HG02759 (cell line): ENCODE data around the gene KLHDC4.

ENCODE experiments used
- ATAC-seq: cut with Tn5 transposase; IDR thresholded peaks from one replicate; pipeline ENCODE4 v1.9.1; 2021; ENCODE audit warnings: mild to moderate bottlenecking, moderate library complexity; ENCODE audit not compliant: unreplicated experiment

The KLHDC4 gene

DNA sequence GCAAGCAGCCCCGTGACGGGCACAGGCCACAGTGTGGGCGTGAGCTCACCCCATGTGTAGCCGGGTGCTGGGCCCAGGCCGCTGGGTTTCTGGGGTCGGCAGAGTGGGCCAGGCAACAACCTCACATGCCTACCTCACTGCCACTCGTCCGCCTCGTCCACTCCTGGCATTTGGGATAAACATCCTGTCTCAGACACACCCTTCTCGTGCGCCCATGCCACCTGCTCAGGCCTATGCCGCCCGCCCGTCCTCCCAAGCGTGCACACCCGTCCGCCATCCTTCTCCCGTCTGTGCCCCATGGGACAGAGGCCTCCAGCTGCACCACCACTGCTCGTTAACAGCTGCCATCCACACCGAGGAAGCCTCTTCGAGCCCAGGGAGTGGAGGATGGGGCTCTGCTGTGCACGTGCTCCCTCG is 64.3 kb downstream of the KLHDC4 start:
- ATAC-seq = no peak

DNA sequence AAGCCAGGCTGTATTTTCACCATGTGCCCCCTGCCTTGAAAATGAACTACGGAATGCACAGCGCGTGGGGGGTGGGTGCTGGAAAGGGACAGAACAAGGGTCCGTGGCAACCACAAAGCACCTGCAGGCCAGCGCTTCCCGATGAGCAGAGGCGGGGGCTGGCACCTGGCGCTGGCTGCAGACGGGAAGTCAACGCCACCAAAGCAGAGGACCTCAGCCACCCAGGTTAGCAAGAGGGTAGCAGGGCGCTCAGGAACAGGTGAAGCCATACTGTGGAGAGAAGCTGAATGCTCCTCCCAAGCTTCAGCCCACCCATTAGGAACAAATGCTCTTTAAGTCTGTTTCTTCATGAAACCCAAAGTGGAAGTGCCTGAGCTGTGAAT is 64.7 kb downstream of the KLHDC4 start:
- no peak for ATAC-seq

DNA sequence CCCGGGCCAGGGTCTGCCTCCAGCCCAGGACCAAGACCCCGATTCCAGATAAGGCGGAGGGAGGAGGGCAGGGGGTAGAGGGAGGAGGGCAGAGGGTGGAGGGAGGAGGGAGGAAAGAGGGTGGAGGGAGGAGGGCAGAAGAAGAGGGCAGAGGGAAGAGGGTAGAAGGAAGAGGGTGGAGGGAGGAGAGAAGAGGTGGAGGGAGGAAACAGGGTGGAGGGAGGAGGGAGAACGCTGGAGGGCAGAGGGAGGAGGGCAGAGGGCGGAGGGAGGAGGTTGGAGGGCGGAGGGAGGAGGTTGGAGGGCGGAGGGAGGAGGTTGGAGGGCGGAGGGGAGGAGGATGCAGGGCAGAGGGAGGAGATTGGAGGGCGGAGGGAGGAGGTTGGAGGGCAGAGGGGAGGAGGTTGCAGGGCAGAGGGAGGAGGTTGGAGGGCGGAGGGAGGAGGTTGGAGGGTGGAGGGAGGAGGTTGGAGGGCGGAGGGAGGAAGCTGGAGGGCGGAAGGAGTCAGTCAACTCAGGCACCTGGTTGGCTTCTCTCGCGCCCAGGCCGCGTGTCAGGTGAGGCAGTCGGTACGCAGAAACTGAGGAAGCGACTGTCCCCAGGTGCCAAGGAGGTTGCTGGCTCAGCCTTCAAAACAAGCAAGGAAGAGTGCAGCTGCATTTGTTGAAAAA is 65.2 kb downstream of the KLHDC4 start:
- ATAC-seq = no peak

DNA sequence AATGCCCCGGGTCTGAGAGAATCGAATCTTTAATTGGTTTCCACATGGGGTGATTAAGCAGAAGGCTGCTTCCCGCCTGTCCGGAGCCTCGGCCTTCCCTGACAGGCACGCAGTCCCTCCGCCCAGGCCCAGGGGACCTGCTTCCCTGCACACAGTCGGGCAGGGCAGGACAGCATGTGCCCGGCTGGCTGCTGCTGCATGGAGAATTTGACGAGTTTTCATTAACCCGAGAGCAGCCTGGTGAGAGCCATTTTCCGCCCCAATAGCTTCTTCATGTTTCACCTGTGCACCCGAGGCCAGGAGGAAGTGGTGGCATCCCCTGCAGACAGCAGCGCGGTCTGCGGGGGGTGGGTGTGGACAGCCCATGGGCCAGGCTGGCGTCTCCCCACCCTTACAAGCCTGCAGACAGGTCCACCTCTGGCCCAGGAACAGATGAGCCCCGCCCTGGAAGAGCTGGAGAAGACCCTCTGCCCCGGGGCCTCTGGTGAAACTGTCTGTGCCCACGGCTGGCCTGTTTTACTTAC is 67.0 kb downstream of the KLHDC4 start:
- no peak for ATAC-seq

DNA sequence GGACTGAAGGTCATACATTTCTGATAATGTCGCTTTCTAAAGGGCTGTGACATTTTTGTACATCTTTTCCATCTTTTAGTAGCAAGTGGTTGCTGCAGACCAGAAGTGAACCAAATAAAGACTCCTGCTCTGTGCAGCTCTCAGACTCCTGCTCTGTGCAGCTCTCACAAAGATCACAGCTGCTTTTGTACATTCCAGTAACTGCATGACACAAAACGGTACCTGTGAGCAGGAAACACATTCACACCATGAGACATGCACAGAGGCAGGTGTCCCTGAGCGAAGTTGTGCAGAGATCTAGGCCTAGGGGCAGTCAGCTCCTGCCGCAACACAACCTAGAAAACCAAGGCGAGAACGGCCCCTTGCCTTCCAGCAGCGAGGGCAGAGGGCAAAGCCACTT is 67.5 kb downstream of the KLHDC4 start:
- peak; percentile 39 for ATAC-seq

DNA sequence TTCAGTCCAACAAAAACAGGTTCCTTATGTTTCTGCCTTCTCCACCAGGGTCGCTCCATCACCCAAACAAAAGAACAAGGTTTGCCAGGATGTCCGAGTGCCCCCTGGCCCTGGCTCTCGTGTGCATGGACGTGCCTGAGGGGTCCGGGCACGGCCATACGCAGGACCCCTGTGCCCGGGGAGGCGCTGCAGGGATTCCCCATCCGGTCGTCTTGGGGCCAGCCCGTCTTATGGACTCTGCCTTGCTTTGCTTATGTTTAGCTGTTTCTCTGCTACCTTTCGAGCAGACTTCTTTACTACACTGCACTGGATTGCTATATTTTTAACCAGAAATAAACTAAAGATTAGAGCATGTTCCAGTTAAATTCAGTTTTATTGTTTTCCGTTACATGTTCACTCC is 68.0 kb downstream of the KLHDC4 start:
- ATAC-seq = no peak

DNA sequence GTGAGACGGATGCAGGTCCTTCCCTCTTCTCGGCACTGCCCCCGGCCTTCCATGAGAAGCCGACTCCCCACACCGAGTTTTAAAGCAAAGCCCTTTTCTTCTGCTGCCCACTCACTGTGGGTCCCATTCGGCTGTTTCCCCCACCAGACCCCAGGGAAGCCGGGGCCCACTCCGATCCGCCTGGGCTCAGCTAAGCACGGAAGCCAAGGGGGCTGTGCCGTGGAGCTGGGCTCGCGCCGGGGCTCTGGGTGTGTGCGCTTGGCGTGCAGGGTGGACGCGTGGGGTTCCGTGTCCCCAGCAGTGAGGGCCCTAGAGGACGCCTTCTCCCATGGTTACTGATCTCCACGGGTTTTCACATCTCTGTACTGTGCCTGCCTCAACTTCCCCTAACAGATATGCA is 68.5 kb downstream of the KLHDC4 start:
- no peak for ATAC-seq

DNA sequence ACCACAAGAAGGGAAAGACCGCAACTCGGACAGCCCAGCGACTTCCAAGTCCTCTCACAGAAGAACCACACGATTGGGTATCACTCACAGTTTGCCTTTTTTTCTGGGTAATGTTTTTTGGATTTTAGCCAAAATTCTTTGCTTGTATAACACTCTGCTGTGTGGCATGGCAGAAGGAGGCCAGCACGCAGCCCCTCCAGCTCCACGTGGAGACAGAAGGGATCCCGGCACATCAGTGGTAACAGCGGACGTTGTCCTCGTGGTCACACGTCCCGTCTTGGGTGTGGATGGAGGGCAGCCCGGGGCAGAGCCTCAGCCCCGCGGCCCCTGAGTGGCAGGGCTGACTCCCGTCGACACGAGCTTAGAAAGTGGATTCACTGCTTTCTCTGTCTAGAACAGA is 69.1 kb downstream of the KLHDC4 start:
- ATAC-seq = no peak

DNA sequence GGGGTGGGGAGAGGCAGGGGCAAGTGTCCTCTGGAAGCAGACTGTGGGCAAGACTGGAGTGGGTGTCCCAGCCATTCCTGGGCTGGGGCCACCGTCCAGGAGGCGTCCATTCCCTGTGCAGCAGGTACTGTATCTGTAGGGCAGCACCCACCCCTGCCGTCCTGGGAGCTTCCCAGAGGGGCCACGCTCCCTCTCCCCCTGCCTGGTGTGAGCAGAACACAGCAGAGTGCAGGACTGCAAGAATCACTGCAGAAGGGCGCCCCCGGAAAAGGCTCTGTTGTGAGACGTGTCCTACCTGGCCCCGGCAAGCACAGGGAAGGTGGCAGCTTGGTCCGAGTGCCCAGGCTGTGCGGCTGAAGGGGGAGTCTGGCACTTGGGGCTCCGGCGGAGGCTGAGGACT is 70.3 kb downstream of the KLHDC4 start:
- no peak for ATAC-seq

DNA sequence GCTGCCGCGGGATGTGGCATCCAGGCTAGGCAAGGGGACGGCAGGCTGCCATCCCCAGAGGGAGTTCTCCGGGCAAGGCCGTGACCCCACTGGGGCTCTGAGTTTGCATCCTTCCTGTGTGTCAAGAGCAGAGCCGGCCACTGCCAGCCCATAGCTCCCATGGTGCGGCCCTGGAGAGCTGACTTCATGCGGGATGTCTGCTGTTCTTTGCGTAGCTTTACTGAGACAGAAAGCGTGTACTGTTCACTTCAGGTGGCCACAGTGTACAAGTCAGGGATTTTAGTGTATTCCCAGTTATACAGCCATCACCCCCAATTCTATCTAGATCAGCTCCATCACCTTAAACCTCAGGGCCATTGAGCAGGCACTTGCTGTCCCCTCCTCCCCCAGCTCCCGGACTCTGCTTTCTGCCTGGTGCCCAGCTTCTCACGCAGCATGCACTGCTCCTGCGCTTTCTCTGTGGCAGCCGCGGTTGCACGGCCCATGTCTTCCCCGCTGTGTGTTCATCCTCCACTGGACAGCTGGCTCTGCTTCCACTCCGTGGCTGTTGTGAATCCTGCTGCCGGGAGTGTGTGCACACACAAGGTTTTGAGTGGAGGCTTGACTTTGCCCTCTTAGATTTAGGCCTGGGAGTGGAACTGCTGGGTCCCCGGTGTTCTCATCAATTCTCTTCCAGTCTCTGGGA is 71.2 kb downstream of the KLHDC4 start:
- ATAC-seq = no peak

DNA sequence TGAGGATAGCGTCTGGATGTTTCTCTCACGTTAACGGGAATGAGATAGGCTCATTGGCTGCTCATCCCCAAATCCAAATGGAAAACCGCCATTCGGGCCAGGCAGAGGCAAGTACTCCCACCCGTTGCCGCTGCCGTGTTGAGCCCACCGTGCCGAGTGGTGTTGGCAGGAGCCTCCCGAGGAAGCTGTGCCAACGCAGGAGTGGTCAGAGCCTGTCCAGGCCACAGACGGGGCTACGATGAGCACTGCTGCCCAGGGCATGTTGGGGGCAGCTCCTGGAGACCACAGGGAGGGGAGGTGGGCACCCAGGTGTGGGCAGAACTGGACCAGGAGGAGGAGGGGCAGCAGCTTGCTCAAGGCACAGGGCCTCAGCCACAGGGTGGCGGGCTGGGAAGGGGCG is 72.0 kb downstream of the KLHDC4 start:
- no peak for ATAC-seq

DNA sequence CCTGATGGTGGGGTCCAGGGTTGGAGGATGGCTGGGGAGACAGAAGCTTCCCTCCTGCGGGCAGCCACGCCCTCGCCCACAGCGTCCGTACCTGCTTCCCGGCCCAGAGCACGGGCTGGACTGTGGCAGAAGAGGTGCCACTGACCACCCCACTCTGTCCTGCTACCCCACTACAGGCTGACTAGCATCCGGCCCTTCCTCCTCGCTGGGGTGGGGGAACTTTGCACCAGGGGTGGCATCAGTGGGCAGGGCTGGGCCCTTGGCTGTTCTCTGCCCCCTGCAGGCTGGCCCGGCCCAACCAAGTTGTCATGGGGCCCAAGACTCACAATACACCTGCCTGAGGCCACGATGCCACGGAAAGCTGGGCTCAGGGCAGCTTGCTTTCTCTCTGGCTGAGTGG is 73.0 kb downstream of the KLHDC4 start:
- no peak for ATAC-seq

DNA sequence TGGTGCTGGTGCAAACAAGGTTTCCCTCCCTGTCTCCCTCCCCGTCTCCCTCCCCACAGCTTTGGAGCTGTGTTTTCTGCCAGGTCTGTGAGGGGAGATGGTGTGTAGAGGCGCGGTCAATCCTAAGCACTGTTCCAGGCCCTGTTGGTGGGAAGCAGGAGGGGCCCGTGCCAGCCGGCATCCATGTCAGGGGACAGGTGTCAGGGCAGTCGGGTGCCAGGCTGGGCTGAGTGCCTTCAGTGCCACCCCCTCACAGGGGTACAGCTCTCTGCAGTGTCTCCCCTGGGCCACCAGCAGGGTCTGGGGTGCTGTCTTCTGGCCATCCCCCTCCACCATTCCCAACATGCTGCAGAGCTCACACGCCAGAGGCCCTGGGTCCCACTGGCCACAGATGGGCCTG is 73.6 kb downstream of the KLHDC4 start:
- no peak for ATAC-seq

DNA sequence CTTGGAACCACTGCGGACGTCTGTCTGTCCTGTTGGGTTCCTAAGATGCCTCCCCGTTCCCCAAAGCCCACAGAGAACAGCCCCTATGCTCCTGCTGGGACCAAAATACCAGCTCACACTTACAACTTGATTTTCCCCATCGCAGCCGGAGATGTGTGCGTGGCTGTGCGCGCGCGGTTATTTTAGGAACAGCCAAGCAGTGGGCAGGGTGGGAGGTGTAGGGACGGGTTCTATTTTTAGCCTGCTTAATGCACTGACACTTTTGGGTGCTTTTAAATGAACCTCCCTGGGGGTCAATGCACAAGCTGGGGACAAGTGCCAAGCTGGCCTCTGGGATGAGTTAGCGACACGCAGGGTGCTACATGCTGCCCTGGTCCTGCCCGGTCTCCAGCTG is 74.1 kb downstream of the KLHDC4 start:
- no peak for ATAC-seq

DNA sequence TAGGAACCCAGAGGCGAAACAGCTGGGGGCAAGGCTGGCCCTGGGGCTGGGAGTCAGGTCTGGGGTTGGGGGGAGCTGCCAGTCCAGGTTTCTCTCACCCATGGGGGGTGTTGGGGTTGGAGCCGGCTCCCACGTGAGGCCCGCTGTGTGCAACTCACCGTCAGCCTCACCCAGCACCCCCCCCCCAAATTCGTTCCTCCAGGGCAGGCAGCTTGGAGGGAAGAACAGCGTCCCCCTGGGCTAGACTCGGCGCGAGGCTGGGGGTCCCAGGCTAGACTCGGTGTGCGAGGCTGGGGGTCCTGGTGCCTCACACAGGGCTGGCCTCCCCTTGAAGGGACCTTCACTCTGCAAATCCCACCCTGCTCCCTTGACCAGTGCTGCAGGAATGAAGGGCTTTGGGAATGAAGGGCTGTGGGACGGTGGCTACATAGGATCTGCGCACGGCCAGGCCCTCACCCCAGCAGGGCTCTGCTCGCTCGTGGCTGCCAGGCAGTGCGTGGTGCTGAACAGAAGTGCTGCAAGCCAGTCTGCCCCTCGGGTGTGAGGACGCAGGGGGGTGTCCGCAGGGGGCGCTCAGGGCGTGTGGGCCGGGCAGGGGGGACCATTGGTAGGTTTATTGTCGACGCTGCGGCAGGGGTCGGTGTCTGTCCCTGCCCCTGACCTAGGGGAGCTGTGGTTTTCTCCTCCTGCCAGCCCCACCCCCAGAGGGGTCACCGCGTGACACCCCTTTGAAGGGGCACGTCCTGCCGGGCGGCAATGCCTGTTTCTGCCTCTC is 74.7 kb downstream of the KLHDC4 start:
- ATAC-seq = no peak

DNA sequence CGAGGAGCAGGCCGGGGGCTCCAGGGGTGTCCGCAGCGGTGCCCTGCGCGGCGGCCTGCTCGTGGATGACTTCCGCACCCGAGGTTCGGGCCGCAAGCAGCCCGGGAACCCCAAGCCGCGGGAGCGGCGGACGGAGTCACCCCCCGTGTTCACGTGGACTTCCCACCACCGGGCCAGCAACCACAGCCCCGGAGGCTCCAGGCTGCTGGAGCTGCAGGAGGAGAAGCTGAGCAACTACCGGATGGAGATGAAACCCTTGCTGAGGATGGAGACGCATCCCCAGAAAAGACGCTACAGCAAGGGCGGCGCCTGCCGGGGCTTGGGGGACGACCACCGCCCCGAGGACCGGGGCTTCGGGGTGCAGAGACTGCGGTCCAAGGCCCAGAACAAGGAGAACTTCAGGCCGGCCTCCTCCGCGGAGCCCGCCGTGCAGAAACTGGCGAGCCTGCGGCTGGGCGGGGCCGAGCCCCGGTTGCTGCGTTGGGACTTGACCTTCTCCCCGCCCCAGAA is 75.8 kb downstream of the KLHDC4 start:
- no peak for ATAC-seq

DNA sequence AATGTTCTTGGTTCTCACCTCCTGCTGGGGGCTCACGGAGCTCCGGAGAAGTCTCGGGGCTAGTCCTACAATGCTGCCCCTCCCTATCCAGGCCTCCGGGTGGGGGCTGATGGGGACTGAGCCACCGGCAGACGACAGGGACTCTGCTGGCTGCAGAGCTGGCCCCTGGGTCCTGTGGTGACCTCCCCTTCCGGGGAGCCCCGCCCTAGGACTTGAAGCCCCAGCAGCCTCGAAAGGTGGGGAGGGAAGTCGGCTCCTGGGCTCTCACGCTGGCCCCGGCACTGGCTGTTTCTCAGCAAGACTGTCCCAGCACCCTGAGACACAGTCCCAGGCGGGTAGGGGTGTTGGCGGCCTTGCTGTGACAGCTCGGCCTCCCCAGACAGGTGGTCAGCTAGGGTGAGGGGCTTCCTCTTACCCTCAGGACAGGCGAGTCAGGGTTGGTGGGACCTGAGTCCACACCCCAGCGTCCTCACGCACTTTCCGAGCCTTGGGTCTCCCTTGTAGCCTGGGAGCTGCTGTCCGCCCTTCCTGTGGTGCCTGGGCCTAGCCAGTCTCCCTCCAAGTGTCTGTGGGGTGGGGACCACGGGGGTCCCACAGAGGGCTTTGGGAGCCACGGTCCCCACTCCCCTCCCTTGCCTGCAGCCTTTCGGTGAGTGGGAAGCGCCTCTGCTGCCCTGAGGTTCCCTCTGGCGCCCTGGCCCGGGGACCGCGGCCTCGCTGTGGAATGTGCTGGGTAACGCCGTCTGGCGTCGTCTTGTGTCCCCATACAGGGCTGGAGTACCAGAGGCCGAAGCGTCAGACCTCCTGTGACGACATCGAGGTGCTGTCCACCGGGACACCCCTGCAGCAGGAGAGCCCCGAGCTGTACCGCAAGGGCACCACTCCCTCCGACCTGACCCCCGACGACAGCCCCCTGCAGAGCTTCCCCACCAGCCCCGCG is 76.6 kb downstream of the KLHDC4 start:
- ATAC-seq = no peak

DNA sequence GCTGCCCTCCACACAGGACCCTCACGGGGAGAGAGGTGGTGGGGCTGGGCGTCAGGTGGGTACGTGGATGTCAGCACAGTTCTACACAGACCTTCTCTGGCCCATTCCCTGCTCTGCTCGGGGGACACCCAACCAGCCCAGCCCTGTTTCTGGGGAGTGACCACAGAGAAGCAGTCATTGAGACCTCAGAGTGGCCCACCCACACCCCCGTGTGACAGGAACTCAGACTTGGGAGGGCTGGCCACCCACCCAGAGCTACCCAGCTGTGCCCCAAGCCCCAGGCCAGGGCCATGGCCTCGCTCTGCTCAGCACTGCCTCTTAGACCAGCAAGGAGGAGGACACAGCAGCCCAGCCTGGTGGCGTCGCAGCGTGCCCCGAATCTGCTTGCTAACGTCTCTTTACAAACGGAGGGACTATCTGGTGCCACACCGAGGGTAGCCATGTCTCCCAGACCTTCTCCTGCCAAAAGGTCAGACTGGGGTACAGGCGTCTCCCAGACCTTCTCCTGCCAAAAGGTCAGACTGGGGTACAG is 77.7 kb downstream of the KLHDC4 start:
- no peak for ATAC-seq

DNA sequence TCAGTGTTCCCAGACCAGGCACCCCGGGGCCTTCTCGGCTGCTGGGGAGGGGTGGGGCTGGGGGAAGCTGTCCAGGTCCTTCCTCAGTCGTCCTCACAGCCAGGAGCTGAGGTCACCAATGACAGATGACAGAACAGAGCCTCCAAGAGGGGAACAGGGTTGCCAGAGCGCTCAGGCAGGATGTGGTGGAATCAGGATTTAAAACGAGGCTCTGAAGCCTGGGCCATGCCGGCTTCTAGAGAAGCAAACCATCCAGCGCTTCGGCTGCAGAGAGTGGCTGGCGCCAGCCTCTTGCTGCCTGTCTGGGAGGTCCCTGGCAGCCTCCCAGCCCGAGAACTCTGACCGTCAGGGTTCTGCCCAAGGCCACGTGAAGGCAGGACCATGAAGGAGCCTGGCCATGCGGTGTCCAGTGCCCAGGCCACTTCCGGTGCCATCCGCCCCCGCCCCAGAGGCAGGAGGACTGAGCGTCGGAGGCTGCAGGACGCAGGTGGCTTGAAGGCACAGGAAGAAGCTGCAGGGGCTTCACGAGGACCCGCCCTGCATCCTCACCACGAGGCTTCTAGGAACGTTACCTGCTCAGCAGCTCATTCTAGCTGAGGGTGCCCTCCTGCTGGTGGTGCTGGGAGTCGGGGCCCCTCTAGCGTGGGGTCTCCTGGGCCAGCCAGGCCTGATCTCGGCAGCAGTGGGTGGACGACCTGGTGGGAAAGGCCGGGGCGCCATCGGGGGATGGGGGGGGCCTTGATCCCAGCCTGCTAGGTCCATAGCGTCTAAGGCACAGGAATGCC is 78.5 kb downstream of the KLHDC4 start:
- no peak for ATAC-seq

DNA sequence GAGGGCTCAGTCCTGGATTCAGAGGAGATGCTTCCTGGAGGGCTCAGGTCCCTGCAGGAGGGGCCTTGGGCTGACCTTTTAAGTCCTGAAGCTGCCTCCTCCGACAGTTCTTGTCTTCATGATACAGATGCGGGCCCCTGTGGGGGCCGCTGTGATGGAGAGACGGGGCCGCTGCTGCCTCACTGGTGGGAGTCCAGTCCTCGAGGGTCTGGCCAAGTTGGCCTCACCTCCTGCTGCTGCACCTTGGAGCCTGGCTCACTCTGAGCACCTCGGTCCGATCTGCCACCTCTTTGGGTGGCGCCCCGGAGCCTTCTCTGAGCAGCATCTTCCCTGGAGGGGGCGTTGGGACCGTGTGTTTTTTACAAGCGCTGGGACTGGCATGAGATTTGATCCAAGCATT is 79.1 kb downstream of the KLHDC4 start:
- ATAC-seq = no peak
